NT2/D1 (cell line): ENCODE data around the gene EPHA5.

Experiments
- SUZ12 ChIP-seq: IDR thresholded peaks from 2 replicates; pipeline ENCODE4 v1.6.1; 2011; ENCODE audit not compliant: insufficient read length, insufficient read depth; ENCODE audit errors: extremely low read depth
- ZNF274 ChIP-seq: IDR thresholded peaks from 2 replicates; pipeline ENCODE4 v1.6.1; 2011; ENCODE audit warnings: mild to moderate bottlenecking, low read depth, low read length

- no peak for TF ChIP-seq ZNF274
- no peak for TF ChIP-seq SUZ12
Measured at GRCh38 chr4:65550500-65550899, 119.8 kb downstream of the EPHA5 start.
